ENCODE data around the gene HOXB8. TPM values are rescaled to one million over a fixed set of nuclear protein-coding genes. Genes with fewer than 3 reads are reported as not detected.
A peak's percentile ranks its signal among the peaks of the same experiment; 100 is the strongest.

Gene HOXB8
- total RNA-seq, 1 donor from 2014 or later: not detected

GRCh38 chr17:48624544-48625494 is 9.7 kb upstream of the HOXB8 start:
- H3K4me1 ChIP-seq (ENCODE audit: insufficient read depth, low read length): peaks cover 11% of the 10 kb centered on the region
- no peak overlapping the region for H3K4me3 ChIP-seq (ENCODE audit: insufficient read depth, low read depth, low read length)
- peaks cover 12% of the 10 kb centered on the region for H3K9me3 ChIP-seq (ENCODE audit: insufficient read depth, low read depth, low read length)
- no peaks in the 10 kb centered on the region for H3K36me3 ChIP-seq (ENCODE audit: insufficient read depth, low read length)
- DNase-seq (ENCODE audit: low read depth) (no peak), FAIRE-seq (no peak)
- H3K27me3 ChIP-seq (ENCODE audit: insufficient read depth, low read length): peaks cover 97% of the 10 kb centered on the region
- peaks cover 26% of the 10 kb centered on the region for H3K9me3 Mint-ChIP-seq (ENCODE audit: unreplicated experiment)
- H3K36me3 Mint-ChIP-seq (ENCODE audit: low read depth, unreplicated experiment): peaks cover 4% of the 10 kb centered on the region
- H2AFZ ChIP-seq (ENCODE audit: low read depth, low read length): peak overlapping the region; percentile 67
- no peak overlapping the region for H3K27ac Mint-ChIP-seq (ENCODE audit: unreplicated experiment)
- peak overlapping the region; percentile 40 for H3K4me3 Mint-ChIP-seq (ENCODE audit: unreplicated experiment)
- H3K79me2 ChIP-seq (ENCODE audit: insufficient read depth, low read length): no peaks in the 10 kb centered on the region
- TF ChIP-seq EZH2 (IDR thresholded peaks at IDR 0.05; ENCODE audit: insufficient read depth, low read length) (peak; percentile 90), CTCF (IDR thresholded peaks at IDR 0.05; ENCODE audit: insufficient read depth, low read depth, low read length) (no peak)
- H3K4me1 Mint-ChIP-seq (ENCODE audit: low read depth, unreplicated experiment): no peaks in the 10 kb centered on the region
- H4K20me1 ChIP-seq (ENCODE audit: insufficient read depth, low read length): peaks cover 6% of the 10 kb centered on the region
- H3K27ac ChIP-seq (ENCODE audit: low read depth, low read length): no peak overlapping the region
- H3K9ac ChIP-seq (ENCODE audit: low read length): no peak overlapping the region
- H3K4me2 ChIP-seq (ENCODE audit: low read length): peak overlapping the region; percentile 78
- peaks cover 86% of the 10 kb centered on the region for H3K27me3 Mint-ChIP-seq (ENCODE audit: low read depth, unreplicated experiment)

DNA sequence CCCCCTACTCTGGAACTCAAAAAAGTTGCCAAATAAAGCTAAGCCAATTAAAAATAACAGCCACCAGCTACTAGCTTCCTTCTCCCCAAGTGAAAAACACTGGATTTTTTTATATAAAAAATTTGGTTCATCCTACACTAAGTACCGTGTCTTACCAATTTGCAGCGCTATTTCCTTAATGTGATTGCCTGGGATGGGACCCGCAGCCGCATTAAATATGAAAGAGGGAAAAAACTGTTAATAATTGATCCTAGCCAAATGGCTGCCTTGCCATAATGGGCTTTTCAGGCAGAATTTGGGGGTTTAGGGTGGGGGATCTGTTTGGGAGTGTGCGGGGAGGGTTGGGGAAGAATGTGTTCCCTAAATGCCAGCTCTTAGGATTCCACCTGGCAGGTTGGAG is 9.0 kb upstream of the HOXB8 start:
- H3K27me3 Mint-ChIP-seq (ENCODE audit: low read depth, unreplicated experiment): peaks cover 85% of the 10 kb centered on the region
- no peak overlapping the region for H3K27ac Mint-ChIP-seq (ENCODE audit: unreplicated experiment)
- no peak overlapping the region for H3K4me3 Mint-ChIP-seq (ENCODE audit: unreplicated experiment)

More for the DNA sequence above, 9.0 kb upstream of the HOXB8 start:
- no peak for DNase-seq (ENCODE audit: low read depth)
- TF ChIP-seq CTCF (IDR thresholded peaks at IDR 0.05; ENCODE audit: insufficient read depth, low read depth, low read length) (no peak), EZH2 (IDR thresholded peaks at IDR 0.05; ENCODE audit: insufficient read depth, low read length) (no peak)
- Histone ChIP-seq H3K4me3 (ENCODE audit: insufficient read depth, low read depth, low read length) (no peak overlapping the region), H3K9me3 (ENCODE audit: insufficient read depth, low read depth, low read length) (peaks cover 12% of the 10 kb centered on the region), H3K36me3 (ENCODE audit: insufficient read depth, low read length) (no peaks in the 10 kb centered on the region), H3K27ac (ENCODE audit: low read depth, low read length) (no peak overlapping the region), H4K20me1 (ENCODE audit: insufficient read depth, low read length) (peaks cover 6% of the 10 kb centered on the region), H3K79me2 (ENCODE audit: insufficient read depth, low read length) (no peaks in the 10 kb centered on the region), H3K27me3 (ENCODE audit: insufficient read depth, low read length) (peaks cover 97% of the 10 kb centered on the region), H3K4me1 (ENCODE audit: insufficient read depth, low read length) (peaks cover 11% of the 10 kb centered on the region), H3K4me2 (ENCODE audit: low read length) (no peak overlapping the region), H3K9ac (ENCODE audit: low read length) (no peak overlapping the region), H2AFZ (ENCODE audit: low read depth, low read length) (no peak overlapping the region)
- peaks cover 4% of the 10 kb centered on the region for H3K36me3 Mint-ChIP-seq (ENCODE audit: low read depth, unreplicated experiment)
- no peaks in the 10 kb centered on the region for H3K4me1 Mint-ChIP-seq (ENCODE audit: low read depth, unreplicated experiment)
- H3K9me3 Mint-ChIP-seq (ENCODE audit: unreplicated experiment): peaks cover 26% of the 10 kb centered on the region
- FAIRE-seq: no peak

All from astrocyte (in vitro differentiated cells and primary cell).